GM15510 (cell line): ENCODE results near the gene DDX51.

Experiments
- POLR2A ChIP-seq: IDR thresholded peaks from 3 replicates; pipeline ENCODE4 v1.6.1; 2011; ENCODE audit warnings: borderline replicate concordance; ENCODE audit not compliant: insufficient read length; ENCODE audit errors: extremely low read depth

Gene DDX51

DNA sequence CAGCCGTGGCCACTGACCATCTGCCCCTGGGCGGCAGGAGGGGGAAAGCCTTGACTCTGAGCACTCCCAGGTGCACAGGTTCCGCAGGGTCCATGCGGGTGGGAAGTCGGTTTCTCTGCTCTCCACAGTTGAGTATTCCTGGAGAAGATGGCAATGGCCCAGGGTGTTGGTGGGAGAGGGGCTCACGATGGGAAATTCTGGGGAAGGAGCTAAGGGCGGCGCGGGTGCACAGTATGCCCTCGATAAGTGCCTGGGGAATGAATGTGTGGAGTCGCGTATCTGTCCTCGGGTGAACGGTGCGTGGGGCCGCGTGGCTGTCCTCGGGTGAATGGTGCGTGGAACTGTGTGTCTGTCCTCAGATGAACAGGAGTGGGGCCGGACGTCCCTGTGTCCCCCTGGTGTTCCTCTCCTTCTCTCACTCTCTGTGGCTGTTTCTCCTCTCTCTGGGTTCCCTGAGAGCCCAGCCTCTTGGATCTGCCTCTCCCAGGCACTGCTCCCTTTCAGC, 38.1 kb upstream of the DDX51 start:
- TF ChIP-seq POLR2A: no peak

DNA sequence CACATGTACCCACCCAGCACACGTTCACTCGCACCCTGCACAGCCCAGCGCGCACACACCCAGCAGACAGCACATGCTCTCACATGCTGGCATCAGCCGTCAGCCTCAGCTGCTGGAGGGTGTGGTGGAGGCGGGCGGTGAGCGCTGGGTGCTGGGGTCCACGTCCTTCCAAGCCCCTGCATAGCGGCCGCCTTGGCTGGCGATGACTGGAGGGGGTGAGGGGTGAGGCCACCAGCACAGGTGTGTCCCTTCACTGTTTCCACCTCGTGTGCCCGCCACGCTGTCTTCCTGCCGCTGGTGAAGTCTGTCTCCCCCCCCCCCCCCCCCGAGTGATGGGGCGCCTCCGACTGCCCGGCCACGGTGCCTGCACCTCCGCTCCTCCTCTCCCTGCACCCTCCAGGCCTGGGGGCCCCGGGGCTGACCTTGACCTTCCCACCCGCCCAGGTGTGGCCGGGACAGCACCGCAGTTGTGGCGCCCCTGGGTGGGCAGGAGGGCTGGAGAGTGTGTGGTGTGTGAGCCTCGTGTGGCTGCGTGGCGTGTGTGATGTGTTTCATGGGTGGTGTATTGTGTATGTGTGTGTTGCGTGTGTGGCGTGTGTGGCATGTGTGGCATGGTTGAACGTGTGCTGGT, 37.6 kb upstream of the DDX51 start:
- no peak for TF ChIP-seq POLR2A

DNA sequence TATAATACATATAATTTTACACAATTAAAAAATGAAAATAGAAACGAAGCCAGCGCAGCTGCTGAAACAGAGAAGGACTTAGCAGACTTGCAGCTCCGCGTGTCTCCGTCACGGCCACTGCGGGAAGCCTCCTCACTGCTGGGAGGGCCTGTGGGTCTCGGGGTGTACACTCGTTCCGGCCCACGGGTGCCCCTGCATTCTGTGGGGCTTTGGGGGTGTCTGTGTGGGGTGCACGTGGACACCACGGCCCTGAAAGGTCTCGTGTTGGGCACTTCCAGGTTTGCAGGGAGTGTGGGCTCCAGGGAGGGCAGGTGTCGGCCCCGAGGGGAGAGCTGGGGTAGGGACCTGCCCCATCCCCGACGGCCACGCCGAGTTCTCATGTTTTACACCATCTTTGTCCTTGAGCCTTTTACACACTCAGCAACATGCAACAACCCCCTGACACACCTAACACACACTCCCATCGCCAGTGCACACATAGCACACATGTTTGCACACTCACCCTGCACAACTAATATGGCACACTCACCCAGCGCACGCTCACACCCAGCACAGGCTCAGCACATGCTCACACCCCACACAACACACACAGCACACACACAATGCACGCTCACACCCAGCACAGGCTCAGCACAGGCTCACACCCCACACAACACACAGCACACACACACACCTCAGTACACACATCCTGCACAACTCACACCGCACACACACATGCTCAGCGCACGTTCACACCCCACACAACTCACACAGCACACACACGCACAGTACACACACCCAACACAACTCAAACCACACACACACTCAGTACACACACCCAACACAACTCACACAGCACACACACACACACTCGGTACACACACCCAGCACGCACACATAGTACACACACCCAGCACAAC, 36.8 kb upstream of the DDX51 start:
- TF ChIP-seq POLR2A: no peak

DNA sequence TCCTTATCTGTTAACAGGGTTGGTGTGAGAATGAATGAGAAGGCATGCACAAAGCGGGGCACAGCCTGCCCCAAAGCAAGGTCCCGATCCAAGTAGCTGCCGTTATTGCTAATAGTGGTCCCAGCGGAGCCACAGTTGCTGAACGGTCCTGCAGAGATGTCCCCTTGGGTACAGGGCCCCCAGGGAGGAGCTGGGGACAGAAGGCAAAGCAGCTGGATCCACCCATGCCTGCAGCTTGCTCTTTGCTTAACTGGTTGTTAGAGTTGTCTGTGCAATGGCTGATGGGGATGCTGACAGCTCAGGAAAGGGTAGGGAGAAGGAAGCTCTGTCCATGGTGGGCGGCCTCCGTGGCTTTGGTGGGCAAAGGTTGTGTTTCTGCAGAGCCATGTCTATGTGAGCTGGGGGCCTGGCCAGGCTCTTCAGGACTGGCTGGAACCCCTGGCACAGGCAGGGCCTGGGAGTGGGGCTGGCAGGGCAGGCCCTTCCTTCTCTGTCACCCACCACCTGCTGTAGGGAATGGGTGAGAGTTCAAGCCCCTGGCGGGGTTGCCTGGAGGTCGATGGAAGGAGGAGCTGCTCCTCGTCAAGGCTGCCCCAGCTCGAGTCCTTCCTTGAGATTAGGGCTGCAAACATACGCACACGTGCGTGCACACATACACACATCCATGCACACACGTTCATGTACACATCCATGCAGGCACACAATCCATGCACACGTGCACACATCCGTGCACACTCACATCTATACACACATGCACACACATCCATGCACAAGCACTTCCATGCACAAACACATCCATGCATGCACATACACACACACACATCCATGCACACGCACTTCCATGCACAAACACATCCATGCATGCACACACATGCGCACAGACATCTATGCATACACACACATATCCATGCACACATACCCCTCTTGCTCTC, 35.6 kb upstream of the DDX51 start:
- TF ChIP-seq POLR2A: no peak

DNA sequence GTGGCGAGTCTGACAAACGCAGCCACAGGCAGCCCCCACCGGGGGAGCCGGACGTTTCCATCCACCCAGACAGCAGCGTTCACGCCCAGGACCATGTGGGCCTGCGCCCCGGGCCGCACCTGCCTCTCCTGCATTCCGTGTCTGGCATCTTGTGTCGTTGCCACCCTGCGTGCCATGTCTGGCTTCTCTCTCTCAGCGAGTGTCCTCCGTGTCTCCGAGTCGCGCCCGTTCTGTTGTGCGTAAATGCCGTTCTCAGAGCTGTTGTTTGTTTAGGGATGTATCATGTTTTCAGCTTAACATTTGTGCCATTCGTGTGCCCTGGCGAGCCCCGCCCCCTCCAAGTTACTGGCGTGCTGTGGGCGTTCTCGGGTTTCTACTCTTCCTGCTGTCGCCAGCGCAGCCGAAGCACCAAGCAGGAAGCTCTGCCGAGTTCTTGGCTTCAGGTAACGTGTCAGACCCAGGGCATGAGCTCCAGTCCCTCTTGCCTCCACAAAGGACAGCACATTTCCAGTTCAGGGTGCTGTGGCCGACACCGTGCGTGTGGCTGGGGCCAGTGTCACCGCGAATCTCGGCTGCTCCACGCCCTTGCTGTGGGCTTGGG, 34.8 kb upstream of the DDX51 start:
- TF ChIP-seq POLR2A: no peak

DNA sequence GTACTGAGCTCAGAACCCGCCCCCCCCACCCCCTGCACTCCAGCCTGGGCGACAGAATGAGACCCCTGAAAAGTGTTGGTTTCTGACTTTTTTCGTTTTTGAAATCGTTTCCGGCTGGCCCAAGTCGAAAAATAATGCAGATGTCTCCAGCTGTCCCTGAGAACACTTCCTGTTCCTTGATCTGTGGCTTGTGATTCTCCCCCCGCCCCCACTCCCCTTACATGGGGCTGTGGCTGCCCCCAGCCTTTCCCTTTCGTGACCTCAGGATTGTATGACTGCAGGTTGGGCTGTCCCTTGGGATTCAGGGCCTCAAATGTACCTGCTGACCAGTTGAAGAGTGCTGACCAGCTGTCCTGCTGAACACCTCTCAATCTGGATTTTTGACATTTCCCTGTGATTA, 34.2 kb upstream of the DDX51 start:
- no peak for TF ChIP-seq POLR2A

DNA sequence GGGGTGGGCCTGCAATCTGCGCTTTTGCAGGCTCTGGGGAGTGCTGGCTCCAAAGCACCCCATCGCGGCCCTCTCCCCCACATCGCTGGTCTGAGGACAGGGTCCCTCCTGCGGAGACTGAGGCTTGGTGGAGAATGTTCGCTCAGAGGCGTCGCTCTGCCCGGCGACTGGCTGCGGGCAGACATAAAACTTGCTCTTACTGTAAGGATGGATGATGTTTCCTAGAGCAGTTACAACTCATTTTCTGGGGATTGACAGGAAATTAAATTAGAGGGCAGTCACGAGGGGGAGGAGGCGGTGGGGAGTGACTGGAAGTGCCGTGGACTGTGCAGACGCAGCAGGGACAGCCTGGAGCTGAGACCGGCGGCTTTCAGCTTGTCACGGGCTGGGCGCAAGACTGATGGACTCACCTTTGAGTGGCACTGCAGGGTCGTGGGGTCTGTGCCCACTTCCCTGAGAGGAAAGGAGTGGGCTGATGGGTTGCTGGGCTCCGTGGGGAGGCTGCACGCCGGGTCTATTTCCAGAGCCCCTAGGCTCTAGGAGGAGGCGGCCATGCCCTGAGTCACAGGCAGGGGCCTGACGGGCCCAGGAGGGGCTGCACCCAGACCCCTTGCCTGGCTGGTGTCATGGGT, 32.9 kb upstream of the DDX51 start:
- TF ChIP-seq POLR2A: no peak

DNA sequence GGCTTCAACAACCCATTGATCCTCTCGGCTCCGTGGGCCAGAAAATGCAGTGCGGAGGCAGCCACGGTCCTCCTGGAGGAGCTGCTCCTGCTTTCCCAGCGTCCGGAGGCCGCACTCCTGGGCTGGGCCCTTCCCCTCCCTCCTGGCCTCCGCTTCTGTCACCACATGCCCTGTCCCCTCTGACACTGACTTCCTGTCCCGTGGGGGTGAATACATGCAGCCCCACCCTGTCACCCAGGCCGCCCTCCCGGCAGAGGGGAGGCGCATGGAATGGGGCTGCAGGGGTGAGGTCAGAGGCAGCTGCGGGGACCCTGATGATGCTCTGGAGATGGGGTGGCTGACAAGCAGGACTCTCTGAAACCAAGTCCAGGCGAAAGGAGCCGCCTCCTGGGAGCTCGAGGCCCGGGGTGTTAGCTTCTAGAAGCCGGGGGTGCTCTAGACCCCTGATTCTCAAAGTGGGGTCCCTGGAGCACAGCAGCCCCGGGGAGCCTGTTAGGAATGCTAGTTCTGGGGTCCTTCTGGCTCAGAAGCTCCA, 32.3 kb upstream of the DDX51 start:
- no peak for TF ChIP-seq POLR2A

DNA sequence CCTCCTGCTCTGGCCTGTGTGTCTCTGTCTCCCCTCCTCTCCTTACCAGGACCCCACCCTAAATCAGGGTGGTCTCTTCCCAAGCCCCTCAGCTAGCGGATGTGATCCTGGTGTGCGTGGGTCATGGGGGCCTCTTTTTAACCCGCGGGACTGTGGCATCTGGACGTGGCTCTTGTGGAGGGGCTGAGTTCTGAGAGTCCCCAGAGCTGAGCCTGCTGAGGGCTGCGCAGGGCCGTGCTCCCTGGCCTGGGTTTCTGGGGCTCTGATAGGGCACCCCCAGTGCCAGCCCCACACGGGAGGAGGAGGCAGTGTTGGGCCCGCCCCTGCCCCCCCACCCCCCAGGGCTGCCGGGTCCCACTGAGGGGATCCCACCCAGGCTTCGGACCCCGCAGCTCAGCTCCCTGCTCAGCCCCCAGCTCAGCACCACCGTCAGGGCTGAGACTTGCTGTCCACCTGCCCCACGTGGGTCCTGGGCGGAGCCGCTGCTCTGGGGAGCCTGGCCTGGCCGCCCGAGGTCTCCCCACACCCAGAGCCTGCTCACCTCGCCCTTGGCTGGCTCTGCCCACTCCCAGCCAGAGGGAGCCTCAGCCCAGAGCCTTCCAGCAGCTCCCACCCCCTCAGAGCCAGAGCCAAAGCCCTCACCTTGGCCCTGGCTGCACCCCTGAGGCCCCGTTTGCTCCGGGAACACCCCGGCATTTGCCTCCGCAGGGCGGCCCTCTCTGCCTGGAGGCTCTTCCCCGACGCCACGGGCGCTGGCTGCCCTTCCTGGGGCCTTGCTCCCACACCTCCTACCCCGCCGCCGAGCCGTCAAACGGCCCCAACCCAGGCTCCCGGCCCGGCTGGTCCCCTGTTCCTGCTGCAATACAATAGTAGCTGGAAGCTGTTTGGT, 31.6 kb upstream of the DDX51 start:
- no peak for TF ChIP-seq POLR2A

DNA sequence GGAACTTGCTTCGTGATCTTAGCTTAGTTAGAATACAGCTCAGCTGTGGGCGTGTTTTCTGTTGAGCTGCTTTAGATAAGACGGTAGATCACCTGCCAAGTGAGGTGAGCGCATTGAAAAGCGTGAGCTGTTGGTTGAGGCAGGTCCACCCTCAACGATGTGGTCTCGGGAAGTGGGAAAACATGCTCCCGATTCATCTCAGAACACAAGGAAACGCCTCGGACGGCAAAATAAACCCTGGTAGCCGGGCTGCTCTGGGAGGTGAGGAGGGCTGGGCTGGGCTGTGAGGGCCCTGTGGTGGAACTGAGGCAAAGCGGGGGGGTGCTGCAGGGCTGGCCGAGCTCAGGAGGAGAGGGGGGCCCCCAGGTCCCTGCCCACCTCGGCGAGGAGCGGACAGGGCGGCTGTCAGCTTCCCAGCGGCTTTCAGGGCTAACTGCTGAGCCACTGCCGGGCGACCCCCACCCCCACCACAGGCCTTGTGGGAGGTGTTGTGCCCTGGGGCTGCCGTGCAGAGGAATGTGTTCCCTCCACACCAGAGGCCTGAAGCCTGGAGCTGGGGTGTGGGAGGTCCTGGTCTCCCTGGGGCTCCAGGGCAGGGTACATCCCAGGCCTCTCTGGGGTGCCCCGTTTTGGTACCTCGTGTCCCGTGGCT, 30.8 kb upstream of the DDX51 start:
- no peak for TF ChIP-seq POLR2A

DNA sequence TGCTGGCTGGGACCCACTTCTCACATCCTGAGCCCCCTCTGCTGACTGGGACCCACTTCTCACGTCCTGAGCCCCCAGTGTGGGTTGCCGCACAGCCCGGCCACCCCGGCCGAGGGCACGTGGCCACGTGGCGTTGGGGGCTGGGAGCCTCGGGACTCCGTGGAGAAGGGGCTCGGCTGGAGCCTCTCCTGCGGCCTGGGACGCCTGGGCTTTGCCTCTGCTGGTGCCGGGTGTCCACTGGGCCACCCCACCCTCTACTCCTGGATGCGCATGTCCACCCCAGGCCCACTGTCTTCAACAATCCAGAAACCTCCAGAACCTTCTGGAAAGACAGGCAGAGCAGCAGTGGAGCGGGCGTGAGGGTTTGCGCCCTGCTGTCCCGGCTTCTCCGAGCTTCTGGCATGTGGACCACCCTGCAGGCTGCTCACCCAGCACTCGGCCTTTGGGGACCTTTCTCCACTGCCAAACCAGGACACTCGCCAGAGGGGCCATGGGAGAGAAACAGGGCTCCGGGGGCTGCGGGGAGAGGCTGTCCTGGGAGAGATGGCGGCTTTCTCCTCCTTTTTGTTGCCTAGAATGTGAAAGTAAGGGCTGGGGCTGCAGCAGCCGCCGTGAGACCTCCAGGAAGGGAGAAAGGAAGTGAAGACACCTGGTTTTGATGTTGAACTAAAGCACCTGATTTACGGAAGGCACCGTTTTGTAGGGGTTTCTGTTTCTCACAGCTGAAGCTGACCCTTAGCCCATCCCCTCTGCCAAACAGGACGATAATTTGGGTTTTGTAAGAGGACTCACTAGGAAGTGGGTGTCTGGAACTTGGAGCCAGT, 30.1 kb upstream of the DDX51 start:
- no peak for TF ChIP-seq POLR2A
